GM21717 (cell line): Measurements from ENCODE around the gene CSHL1.
A peak's percentile ranks its signal among the peaks of the same experiment; 100 is the strongest.
"Not testable (repeated sequence)": the region's sequence is repeated elsewhere in the genome, so short reads cannot be mapped to it uniquely, and the experiment has no call there.

Source experiments
- ATAC-seq: cut with Tn5 transposase; IDR thresholded peaks from one replicate; pipeline ENCODE4 v1.9.1; 2021; ENCODE audit warnings: mild to moderate bottlenecking, moderate library complexity; ENCODE audit not compliant: unreplicated experiment

Gene CSHL1

GRCh38 chr17:63941162-63941561 is 30.1 kb upstream of the CSHL1 start:
- ATAC-seq, result no peak

- no peak for ATAC-seq
Measured at GRCh38 chr17:63940584-63940983, 29.5 kb upstream of the CSHL1 start.

GRCh38 chr17:63939884-63940283 is 28.8 kb upstream of the CSHL1 start:
- no peak for ATAC-seq

- ATAC-seq, result no peak
Measured at GRCh38 chr17:63939401-63939800, 28.3 kb upstream of the CSHL1 start.

GRCh38 chr17:63937920-63938319 is 26.9 kb upstream of the CSHL1 start:
- no peak for ATAC-seq

GRCh38 chr17:63937319-63937718 is 26.3 kb upstream of the CSHL1 start:
- no peak for ATAC-seq

- ATAC-seq, result no peak
Measured at GRCh38 chr17:63934183-63935112, 23.4 kb upstream of the CSHL1 start.

GRCh38 chr17:63933598-63933997 is 22.5 kb upstream of the CSHL1 start:
- no peak for ATAC-seq

- peak; percentile 19 for ATAC-seq
Measured at GRCh38 chr17:63932721-63933120, 21.7 kb upstream of the CSHL1 start.

GRCh38 chr17:63931981-63932561 is 21.0 kb upstream of the CSHL1 start, which contains the start of gene CD79B:
Gene CD79B, minus strand, starts transcription at chr17:63932331. Its CDS starts 70 bp downstream, at chr17:63932261.
- peak; percentile 62 for ATAC-seq

GRCh38 chr17:63930951-63931575 is 20.0 kb upstream of the CSHL1 start:
- no peak for ATAC-seq

GRCh38 chr17:63929860-63930766 is 19.1 kb upstream of the CSHL1 start:
- no peak for ATAC-seq

GRCh38 chr17:63928966-63929695 is 18.1 kb upstream of the CSHL1 start:
- ATAC-seq, result no peak

GRCh38 chr17:63928172-63928666 is 17.2 kb upstream of the CSHL1 start:
- no peak for ATAC-seq

- ATAC-seq, result no peak
Measured at GRCh38 chr17:63927464-63928171, 16.6 kb upstream of the CSHL1 start.

- no peak for ATAC-seq
Measured at GRCh38 chr17:63926164-63926563, 15.1 kb upstream of the CSHL1 start.

- ATAC-seq, result no peak
Measured at GRCh38 chr17:63925615-63926014, 14.6 kb upstream of the CSHL1 start.

- peak; percentile 58 for ATAC-seq
Measured at GRCh38 chr17:63922402-63922801, 11.3 kb upstream of the CSHL1 start.

GRCh38 chr17:63920779-63921178 is 9.7 kb upstream of the CSHL1 start:
- not testable (repeated sequence) for ATAC-seq
